ENCODE measurements around the gene COL8A2. TPM values are rescaled to one million over a fixed set of nuclear protein-coding genes. Genes with fewer than 3 reads are reported as not detected.

COL8A2 gene
- total and polyA plus RNA-seq, 9 donors: 4.3 to 37.4 (median 16.6) TPM

DNA sequence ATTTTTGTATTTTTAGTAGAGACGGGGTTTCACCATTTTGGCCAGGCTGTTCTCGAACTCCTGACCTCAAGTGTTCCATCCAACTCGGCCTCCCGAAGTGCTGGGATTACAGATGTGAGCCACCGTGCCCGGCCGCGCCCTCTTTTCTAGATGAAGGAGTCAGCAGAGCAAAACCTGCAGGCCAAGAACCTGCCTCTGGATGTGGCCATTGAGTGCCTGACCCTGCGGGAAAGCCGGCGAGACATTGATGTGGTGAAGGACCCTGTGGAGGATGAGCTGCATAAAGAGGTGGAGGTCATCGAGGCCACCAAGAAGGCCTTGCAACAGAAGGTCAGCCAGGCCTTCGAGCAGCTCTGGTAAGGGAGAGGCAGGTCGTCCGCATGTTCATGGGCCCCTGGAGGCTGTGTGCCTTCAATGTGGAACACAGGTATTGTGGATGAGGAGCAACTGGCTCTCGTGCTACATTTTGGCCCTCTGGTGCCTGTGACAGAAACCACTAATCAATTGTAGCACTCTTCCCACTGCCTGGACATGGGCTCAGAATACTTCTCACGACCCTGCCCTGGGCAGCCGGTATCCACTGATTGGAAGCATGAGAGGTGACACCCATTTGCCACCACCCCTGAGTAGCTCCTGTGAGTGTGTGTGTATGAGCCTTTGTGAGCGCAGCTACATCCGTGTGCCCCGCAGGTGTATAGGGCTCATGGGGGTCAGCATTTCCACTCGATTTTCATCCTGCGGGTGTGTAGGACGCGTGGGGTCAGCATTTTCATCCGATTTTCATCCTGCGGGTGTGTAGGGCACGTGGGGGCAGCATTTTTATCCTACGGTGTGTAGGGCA lies 39.1 kb downstream of the COL8A2 start:
- H3K27me3 ChIP-seq (ENCODE audit: control insufficient read depth, insufficient read depth, low read length): peaks cover 4% of the 10 kb centered on the region
- no peak for DNase-seq
- no peak overlapping the region for H3K27ac ChIP-seq (ENCODE audit: low read length)
- WGBS (ENCODE audit: insufficient coverage): 88% methylated on average over 22 of the region's 29 CpGs
- peaks cover 2% of the 10 kb centered on the region for H3K36me3 ChIP-seq (ENCODE audit: control insufficient read depth, insufficient read depth, low read length)
- no peaks in the 10 kb centered on the region for H3K9me3 ChIP-seq (replicated peaks; ENCODE audit: control insufficient read depth, low read depth, low read length)
- no peak overlapping the region for H3K4me3 ChIP-seq (ENCODE audit: low read length)
- peaks cover 28% of the 10 kb centered on the region for H3K4me1 ChIP-seq (ENCODE audit: control insufficient read depth, insufficient read depth, low read length)

DNA sequence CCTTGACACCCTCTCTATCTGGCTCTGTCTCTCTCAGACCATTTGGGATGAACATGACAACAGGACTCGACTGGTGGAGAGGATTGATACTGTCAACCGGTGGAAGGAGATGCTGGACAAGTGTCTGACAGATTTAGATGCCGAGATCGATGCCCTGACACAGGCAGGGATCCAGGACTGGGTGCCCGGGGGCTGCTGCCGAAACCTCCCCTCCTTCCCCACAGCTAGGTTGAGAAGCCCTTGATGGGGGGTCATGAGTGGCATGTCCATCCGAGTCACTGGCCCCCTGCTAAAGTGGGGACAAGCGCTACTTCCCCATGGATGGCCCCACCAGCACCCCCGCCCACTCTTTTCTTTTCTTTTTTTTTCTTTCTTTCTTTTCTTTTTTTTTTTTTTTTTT lies 39.9 kb downstream of the COL8A2 start:
- Histone ChIP-seq H3K27me3 (ENCODE audit: control insufficient read depth, insufficient read depth, low read length) (peaks cover 4% of the 10 kb centered on the region), H3K9me3 (replicated peaks; ENCODE audit: control insufficient read depth, low read depth, low read length) (no peaks in the 10 kb centered on the region), H3K4me1 (ENCODE audit: control insufficient read depth, insufficient read depth, low read length) (peaks cover 27% of the 10 kb centered on the region), H3K36me3 (ENCODE audit: control insufficient read depth, insufficient read depth, low read length) (no peaks in the 10 kb centered on the region), H3K27ac (ENCODE audit: low read length) (no peak overlapping the region), H3K4me3 (ENCODE audit: low read length) (no peak overlapping the region)
- DNase-seq: no peak
- WGBS (ENCODE audit: insufficient coverage): no CpG with 5 or more reads among the region's 9 CpGs

DNA sequence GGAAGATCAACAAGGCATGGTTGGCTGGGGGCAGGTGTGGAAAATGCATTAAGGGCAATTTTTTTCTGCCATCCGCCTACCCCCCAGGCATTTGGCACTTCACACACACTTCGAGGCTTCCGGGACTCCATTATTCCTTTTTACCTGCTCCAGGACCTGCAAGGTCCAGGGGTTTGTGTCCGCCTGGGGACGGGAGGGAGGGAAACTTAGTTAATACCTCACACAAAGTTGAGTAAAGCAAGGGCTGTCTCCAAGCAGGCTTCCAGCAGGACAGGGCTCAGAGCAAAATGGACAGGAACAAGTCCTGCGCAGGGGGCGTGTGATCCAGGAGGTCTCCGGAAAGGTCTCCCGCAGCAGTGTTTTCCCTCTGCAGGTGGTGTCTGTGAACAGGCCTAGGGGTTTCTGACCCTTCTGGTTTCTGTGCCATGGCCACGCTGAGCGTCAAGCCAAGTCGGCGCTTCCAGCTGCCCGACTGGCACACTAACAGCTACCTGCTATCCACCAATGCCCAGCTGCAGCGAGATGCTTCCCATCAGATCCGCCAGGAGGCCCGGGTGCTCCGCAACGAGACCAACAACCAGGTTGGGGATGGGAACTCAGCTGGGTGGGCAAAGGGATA lies 40.4 kb downstream of the COL8A2 start:
- Histone ChIP-seq H3K4me1 (ENCODE audit: control insufficient read depth, insufficient read depth, low read length) (peaks cover 23% of the 10 kb centered on the region), H3K27ac (ENCODE audit: low read length) (no peak overlapping the region), H3K4me3 (ENCODE audit: low read length) (peak overlapping the region; percentile 48), H3K9me3 (replicated peaks; ENCODE audit: control insufficient read depth, low read depth, low read length) (no peaks in the 10 kb centered on the region), H3K36me3 (ENCODE audit: control insufficient read depth, insufficient read depth, low read length) (no peaks in the 10 kb centered on the region), H3K27me3 (ENCODE audit: control insufficient read depth, insufficient read depth, low read length) (peaks cover 4% of the 10 kb centered on the region)
- 17% methylated on average over 4 of the region's 19 CpGs for WGBS (ENCODE audit: insufficient coverage)
- DNase-seq: peak; percentile 22

DNA sequence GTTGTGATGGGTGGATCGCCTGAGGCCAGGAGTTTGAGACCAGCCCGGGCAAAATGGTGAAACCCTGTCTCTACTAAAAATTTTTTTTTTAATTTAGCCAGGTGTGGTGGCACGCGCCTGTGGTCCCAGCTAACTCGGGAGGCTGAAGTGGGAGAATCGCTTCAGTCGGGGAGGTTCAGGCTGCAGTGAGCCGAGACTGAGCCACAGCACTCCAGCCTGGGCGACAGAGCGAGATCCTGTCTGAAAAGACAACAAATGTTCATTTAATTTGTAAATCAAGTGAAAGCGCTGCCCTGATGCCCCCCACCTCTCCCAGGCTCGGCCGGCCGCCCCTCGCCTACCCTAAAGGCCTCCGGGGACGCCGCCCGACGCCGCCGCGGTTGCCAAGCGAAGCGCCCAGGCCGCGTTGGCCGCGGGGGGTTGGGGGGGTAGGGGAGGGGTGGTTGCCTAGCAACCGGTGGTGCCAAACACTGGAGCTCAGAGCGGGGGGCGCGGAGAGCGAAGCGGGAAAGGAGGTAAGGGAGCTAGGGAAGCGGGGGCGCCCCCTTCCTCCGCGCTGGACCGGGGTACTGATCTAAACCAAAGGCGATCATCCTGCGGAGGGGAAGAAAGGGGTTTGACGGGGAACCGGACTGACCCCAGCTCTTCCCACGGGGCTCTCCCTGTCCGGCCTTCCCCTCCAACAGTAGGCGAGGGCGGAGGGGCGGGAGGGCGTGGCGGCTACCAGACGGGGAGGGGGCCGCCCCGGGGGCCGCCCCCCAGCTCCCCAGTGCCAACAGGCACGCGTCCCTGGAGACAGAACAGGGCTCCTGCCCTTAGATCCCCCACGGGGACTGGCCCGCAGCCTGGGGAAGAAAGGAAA lies 41.2 kb downstream of the COL8A2 start, which contains the start of gene TEKT2:
Gene TEKT2, plus strand, starts transcription at position 460 of the 862 bp plus-strand sequence. CDS start 828 bp downstream, outside the sequence.
- DNase-seq: peak; percentile 70
- WGBS (ENCODE audit: insufficient coverage): 8% methylated on average over 21 of the region's 59 CpGs
- Histone ChIP-seq H3K9me3 (replicated peaks; ENCODE audit: control insufficient read depth, low read depth, low read length) (no peaks in the 10 kb centered on the region), H3K4me3 (ENCODE audit: low read length) (peak within 1 kb of the TSS; percentile 48), H3K27me3 (ENCODE audit: control insufficient read depth, insufficient read depth, low read length) (peaks cover 4% of the 10 kb centered on the region), H3K4me1 (ENCODE audit: control insufficient read depth, insufficient read depth, low read length) (peaks cover 20% of the 10 kb centered on the region), H3K27ac (ENCODE audit: low read length) (no peak within 1 kb of the TSS), H3K36me3 (ENCODE audit: control insufficient read depth, insufficient read depth, low read length) (no peaks in the 10 kb centered on the region)

DNA sequence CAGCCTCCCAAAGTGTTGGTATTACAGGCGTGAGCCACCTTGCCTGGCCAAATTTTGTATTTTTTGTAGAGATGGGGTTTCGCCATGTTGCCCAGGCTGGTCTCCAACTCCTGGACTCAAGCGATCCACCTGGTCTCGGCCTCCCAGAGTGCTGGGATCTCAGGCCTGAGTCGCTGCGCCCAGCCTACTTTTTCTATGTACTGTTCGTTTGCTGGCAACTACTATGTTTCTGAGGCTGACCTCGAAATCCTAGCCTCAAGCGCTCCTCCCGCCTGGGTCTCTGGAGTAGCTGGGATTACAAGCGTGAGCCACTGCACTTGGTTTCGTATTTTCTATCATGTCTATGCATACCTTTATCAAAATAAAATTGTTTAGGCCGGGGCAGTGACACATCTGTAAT lies 41.8 kb downstream of the COL8A2 start:
- 80% methylated on average over 10 of the region's 13 CpGs for WGBS (ENCODE audit: insufficient coverage)
- no peak for DNase-seq
- H3K4me3 ChIP-seq (ENCODE audit: low read length): no peak overlapping the region
- H3K36me3 ChIP-seq (ENCODE audit: control insufficient read depth, insufficient read depth, low read length): no peaks in the 10 kb centered on the region
- H3K9me3 ChIP-seq (replicated peaks; ENCODE audit: control insufficient read depth, low read depth, low read length): no peaks in the 10 kb centered on the region
- H3K4me1 ChIP-seq (ENCODE audit: control insufficient read depth, insufficient read depth, low read length): peaks cover 16% of the 10 kb centered on the region
- H3K27me3 ChIP-seq (ENCODE audit: control insufficient read depth, insufficient read depth, low read length): peaks cover 4% of the 10 kb centered on the region
- H3K27ac ChIP-seq (ENCODE audit: low read length): no peak overlapping the region

DNA sequence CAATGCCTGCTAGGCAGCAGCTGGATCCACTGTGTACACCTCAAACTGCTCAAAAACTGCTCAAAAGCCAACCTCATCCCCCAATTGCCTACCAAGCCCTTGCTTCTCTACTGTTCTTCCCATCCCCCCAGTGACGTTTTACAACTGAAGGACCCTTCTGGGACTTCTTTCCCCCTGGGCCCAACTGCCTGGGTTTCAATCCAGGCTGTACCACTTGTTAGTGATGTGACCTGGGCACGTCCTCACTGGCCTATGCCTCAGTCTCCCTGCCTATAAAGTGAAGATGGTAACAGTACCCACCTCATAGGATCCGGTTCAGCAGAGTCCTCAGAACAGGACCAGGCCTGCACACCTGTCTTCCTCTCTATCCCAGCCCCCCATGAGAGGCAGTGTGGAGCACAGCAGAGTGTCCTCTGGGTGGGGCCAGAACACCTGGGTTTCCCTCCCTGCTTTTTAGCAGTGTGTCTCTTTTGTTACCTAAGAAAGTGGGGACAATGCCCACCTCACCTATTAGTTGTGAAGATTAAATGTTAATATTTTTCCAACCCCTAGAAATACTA lies 43.0 kb downstream of the COL8A2 start:
- WGBS (ENCODE audit: insufficient coverage): 42% methylated on average over 2 of the region's 3 CpGs
- Histone ChIP-seq H3K27ac (ENCODE audit: low read length) (no peak overlapping the region), H3K4me1 (ENCODE audit: control insufficient read depth, insufficient read depth, low read length) (peaks cover 13% of the 10 kb centered on the region), H3K9me3 (replicated peaks; ENCODE audit: control insufficient read depth, low read depth, low read length) (no peaks in the 10 kb centered on the region), H3K27me3 (ENCODE audit: control insufficient read depth, insufficient read depth, low read length) (peaks cover 4% of the 10 kb centered on the region), H3K36me3 (ENCODE audit: control insufficient read depth, insufficient read depth, low read length) (no peaks in the 10 kb centered on the region), H3K4me3 (ENCODE audit: low read length) (no peak overlapping the region)
- DNase-seq: no peak

DNA sequence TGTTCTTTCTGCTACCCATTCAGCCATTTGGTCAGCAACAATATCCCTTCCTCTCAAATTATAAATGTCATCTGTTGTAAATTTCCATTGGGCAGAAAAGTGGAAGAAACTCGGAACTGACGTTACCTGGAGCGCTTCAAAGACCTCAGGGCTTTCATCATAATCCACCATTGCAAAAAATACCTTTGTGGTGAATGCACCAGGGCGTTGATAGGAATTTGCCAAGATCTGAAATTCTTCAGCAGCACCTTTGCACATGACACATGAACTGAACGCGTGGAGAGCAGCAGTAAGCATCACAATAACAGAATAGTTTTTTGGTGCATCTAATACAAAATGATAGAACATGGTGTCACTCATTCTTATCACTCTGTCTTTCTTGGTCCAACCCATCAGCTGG lies 44.2 kb downstream of the COL8A2 start:
- Histone ChIP-seq H3K9me3 (replicated peaks; ENCODE audit: control insufficient read depth, low read depth, low read length) (no peaks in the 10 kb centered on the region), H3K36me3 (ENCODE audit: control insufficient read depth, insufficient read depth, low read length) (no peaks in the 10 kb centered on the region), H3K27ac (ENCODE audit: low read length) (no peak overlapping the region), H3K27me3 (ENCODE audit: control insufficient read depth, insufficient read depth, low read length) (peaks cover 4% of the 10 kb centered on the region), H3K4me3 (ENCODE audit: low read length) (no peak overlapping the region), H3K4me1 (ENCODE audit: control insufficient read depth, insufficient read depth, low read length) (peaks cover 13% of the 10 kb centered on the region)
- WGBS (ENCODE audit: insufficient coverage): no CpG with 5 or more reads among the region's 6 CpGs
- no peak for DNase-seq

DNA sequence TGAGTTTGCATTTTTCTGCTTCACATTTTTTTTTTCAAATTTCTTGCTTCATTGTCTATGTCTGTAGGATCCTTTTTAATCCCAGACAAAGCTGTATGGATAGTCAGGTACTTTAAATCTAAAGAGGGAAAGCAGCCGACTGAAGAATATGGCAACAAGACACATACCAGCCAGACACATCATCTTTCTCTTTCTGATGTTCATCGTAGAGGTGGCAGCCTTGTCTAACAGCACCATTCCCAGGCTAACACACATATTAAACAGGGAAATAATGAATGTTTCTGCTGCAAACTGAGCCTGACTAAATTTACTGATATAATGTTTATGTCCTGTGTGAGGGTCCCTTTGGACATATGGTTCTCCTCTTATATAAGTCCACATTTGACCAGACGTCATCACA lies 44.8 kb downstream of the COL8A2 start:
- Histone ChIP-seq H3K36me3 (ENCODE audit: control insufficient read depth, insufficient read depth, low read length) (no peaks in the 10 kb centered on the region), H3K4me3 (ENCODE audit: low read length) (no peak overlapping the region), H3K9me3 (replicated peaks; ENCODE audit: control insufficient read depth, low read depth, low read length) (no peaks in the 10 kb centered on the region), H3K4me1 (ENCODE audit: control insufficient read depth, insufficient read depth, low read length) (peaks cover 13% of the 10 kb centered on the region), H3K27ac (ENCODE audit: low read length) (no peak overlapping the region), H3K27me3 (ENCODE audit: control insufficient read depth, insufficient read depth, low read length) (peaks cover 4% of the 10 kb centered on the region)
- no CpG with 5 or more reads among the region's 3 CpGs for WGBS (ENCODE audit: insufficient coverage)
- DNase-seq: no peak

DNA sequence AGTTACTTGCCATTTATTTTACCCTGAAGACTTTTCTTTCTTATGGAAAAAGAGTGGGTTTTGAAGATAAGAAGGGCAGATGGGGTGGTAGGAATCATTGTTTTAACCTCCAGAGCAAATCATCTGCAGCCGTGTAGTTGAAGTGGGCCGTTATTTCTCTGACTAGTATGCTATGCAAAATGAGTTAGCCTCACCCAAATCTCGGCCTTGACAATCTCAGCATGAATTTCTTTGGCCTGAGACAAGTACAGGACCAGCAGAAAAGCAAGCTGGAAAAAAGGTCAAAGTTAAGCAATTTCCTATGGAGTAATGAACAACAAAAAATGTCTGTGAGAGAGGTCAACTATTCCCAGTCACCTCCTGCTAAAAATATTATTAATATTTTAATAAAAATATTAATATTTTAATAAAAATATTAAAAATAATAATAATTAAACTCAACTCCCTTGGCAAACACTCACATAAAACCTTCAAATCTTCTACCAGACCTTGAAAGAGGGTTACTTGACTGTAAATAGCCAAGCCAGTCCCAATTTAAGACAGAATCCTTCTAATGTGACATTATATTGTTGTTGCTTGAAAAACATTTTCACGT lies 47.9 kb downstream of the COL8A2 start:
- H3K9me3 ChIP-seq (replicated peaks; ENCODE audit: control insufficient read depth, low read depth, low read length): no peaks in the 10 kb centered on the region
- no peaks in the 10 kb centered on the region for H3K36me3 ChIP-seq (ENCODE audit: control insufficient read depth, insufficient read depth, low read length)
- DNase-seq: no peak
- peaks cover 1% of the 10 kb centered on the region for H3K27me3 ChIP-seq (ENCODE audit: control insufficient read depth, insufficient read depth, low read length)
- no peaks in the 10 kb centered on the region for H3K4me1 ChIP-seq (ENCODE audit: control insufficient read depth, insufficient read depth, low read length)
- H3K4me3 ChIP-seq (ENCODE audit: low read length): no peak overlapping the region
- H3K27ac ChIP-seq (ENCODE audit: low read length): no peak overlapping the region
- WGBS (ENCODE audit: insufficient coverage): no CpG with 5 or more reads among the region's 4 CpGs
